HepG2 (cell line): ENCODE results near the gene PRR15L. TPM values are rescaled to one million over a fixed set of nuclear protein-coding genes. Genes with fewer than 3 reads are reported as not detected.
A peak's percentile ranks its signal among the peaks of the same experiment; 100 is the strongest.

Experiments
- CBX1 ChIP-seq: IDR thresholded peaks from one replicate; pipeline ENCODE4 v1.6.1; 2016; ENCODE audit warnings: antibody characterized with exemption, low read depth
- EZH2 ChIP-seq: conservative IDR thresholded peaks from 2 replicates; pipeline ENCODE4 v1.6.1; 2012; ENCODE audit warnings: mild to moderate bottlenecking, low read depth, low read length, moderate library complexity
- HNRNPL ChIP-seq: fragments of 200-400 bp; formaldehyde crosslinking; IDR thresholded peaks from 2 replicates; pipeline ENCODE4 v1.6.1; 2017; ENCODE audit warnings: mild to moderate bottlenecking, low read depth, low read length
- IKZF1 ChIP-seq: fragments of 450-650 bp; IDR thresholded peaks from 2 replicates; pipeline ENCODE4 v1.7.1; 2016
- RBM22 ChIP-seq: fragments of 200-400 bp; formaldehyde crosslinking; optimal IDR thresholded peaks from 2 replicates; pipeline ENCODE3; 2017; ENCODE audit warnings: mild to moderate bottlenecking, low read length, moderate library complexity
- SSRP1 ChIP-seq: IDR thresholded peaks from 2 replicates; pipeline ENCODE4 v1.6.1; 2016; ENCODE audit warnings: control low read depth
- TCF7L2 ChIP-seq: IDR thresholded peaks from 2 replicates; pipeline ENCODE4 v1.6.1; 2011; ENCODE audit warnings: mild to moderate bottlenecking, low read depth, low read length, moderate library complexity
- TEF ChIP-seq: sonication (generic); formaldehyde crosslinking; IDR thresholded peaks from 2 replicates; pipeline ENCODE4 v1.5.0; 2020; ENCODE audit warnings: missing genetic modification reagents
- THAP7 ChIP-seq: sonication (generic); formaldehyde crosslinking; IDR thresholded peaks from 2 replicates; pipeline ENCODE4 v1.8.1; 2023; ENCODE audit warnings: mild to moderate bottlenecking, missing genetic modification reagents
- TP53 ChIP-seq: sonication (generic); formaldehyde crosslinking; conservative IDR thresholded peaks from 2 replicates; pipeline ENCODE4 v1.4.0; 2020; ENCODE audit warnings: missing genetic modification reagents
- ZBED4 ChIP-seq: sonication (generic); formaldehyde crosslinking; IDR thresholded peaks from 2 replicates; pipeline ENCODE4 v1.4.0; 2020; ENCODE audit warnings: missing genetic modification reagents, borderline replicate concordance
- ZKSCAN1 ChIP-seq: fragments of 150-350 bp; IDR thresholded peaks from 2 replicates; pipeline ENCODE4 v1.6.1; 2014; ENCODE audit warnings: low read length
- ZMYM2 ChIP-seq: sonication (generic); formaldehyde crosslinking; IDR thresholded peaks from 2 replicates; pipeline ENCODE4 v1.8.0; 2022; ENCODE audit warnings: mild to moderate bottlenecking, missing genetic modification reagents
- ZNF354B ChIP-seq: sonication (generic); formaldehyde crosslinking; IDR thresholded peaks from 2 replicates; pipeline ENCODE4 v1.8.0; 2022; ENCODE audit warnings: mild to moderate bottlenecking, missing genetic modification reagents
- ZNF549 ChIP-seq: sonication (generic); formaldehyde crosslinking; IDR thresholded peaks from 2 replicates; pipeline ENCODE4 v1.5.0; 2020; ENCODE audit warnings: missing genetic modification reagents
- ZNF639 ChIP-seq: conservative IDR thresholded peaks from 2 replicates; pipeline ENCODE4 v1.6.1; 2018; ENCODE audit warnings: missing genetic modification reagents
- ZNF878 ChIP-seq: sonication (generic); formaldehyde crosslinking; IDR thresholded peaks from 2 replicates; pipeline ENCODE4 v1.8.1; 2023; ENCODE audit warnings: mild to moderate bottlenecking, missing genetic modification reagents, moderate library complexity
- polyA plus RNA-seq, 8 experiments: library from polyadenylated mRNA; depleted of rRNA in 3 of 8; stranded (reverse) in 7 of 8; unstranded in 1 of 8; fragments of >200 nt; fragmentation: Illumina TruSeq in 4 of 8; extraction: Trizol in 4 of 8; gene quantifications; 2 replicates each; pipeline versions ENCODE4 v1.2.1 to v1.2.3, GENCODE V29; 2011 to 2016; ENCODE audit warnings: low read depth in 4 of 8, missing spikeins in 1 of 8, mixed read lengths in 1 of 8; ENCODE audit not compliant: insufficient read depth in 1 of 8
- total RNA-seq, 5 experiments: library from RNA; depleted of rRNA; stranded (reverse); fragments of >200 nt; fragmentation: Illumina TruSeq; extraction: Trizol; gene quantifications; 2 replicates each; pipeline ENCODE4 v1.2.3, GENCODE V29; 2016; ENCODE audit warnings: low read depth in 1 of 5
- TF ChIP-seq, protein P1 (sequence below), 2 experiments: IDR thresholded peaks; 2 replicates each; pipeline ENCODE4 v1.6.1; 2011 to 2012; ENCODE audit warnings: low read length in 2 of 2, borderline replicate concordance in 1 of 2, low read depth in 1 of 2, mild to moderate bottlenecking in 1 of 2, moderate library complexity in 1 of 2

The PRR15L gene
- total and polyA plus RNA-seq, 2 of the 13 experiments (the other 11 are each of a cell fraction or from before 2014, with no cell fraction given): 0.44 to 2.0 TPM

- TF ChIP-seq RBM22 (no peak), TCF7L2 (no peak), ZNF878 (CRISPR knock-in tag) (peak; percentile 73; the same call in 1 of the 2 replicates), IKZF1 (no peak), SSRP1 (CRISPR knock-in tag) (no peak; the same call in 1 of the 2 replicates), ZKSCAN1 (no peak), ZMYM2 (CRISPR knock-in tag) (peak; percentile 75; the same call in 1 of the 2 replicates), TEF (CRISPR knock-in tag) (no peak), THAP7 (no peak; the same call in 1 of the 2 replicates), CBX1 (peak; percentile 83), ZNF549 (no peak), ZNF639 (CRISPR knock-in tag) (no peak; the same call in none of the 2 replicates), ZBED4 (peak; percentile 82), ZNF354B (CRISPR knock-in tag) (peak; percentile 74), TP53 (CRISPR knock-in tag) (0 out of 2 replicates have a peak, but pooled peaks have one; percentile 25), EZH2 (no peak), HNRNPL (peak; percentile 92; the same call in 1 of the 2 replicates)
- TF ChIP-seq, protein P1, sequence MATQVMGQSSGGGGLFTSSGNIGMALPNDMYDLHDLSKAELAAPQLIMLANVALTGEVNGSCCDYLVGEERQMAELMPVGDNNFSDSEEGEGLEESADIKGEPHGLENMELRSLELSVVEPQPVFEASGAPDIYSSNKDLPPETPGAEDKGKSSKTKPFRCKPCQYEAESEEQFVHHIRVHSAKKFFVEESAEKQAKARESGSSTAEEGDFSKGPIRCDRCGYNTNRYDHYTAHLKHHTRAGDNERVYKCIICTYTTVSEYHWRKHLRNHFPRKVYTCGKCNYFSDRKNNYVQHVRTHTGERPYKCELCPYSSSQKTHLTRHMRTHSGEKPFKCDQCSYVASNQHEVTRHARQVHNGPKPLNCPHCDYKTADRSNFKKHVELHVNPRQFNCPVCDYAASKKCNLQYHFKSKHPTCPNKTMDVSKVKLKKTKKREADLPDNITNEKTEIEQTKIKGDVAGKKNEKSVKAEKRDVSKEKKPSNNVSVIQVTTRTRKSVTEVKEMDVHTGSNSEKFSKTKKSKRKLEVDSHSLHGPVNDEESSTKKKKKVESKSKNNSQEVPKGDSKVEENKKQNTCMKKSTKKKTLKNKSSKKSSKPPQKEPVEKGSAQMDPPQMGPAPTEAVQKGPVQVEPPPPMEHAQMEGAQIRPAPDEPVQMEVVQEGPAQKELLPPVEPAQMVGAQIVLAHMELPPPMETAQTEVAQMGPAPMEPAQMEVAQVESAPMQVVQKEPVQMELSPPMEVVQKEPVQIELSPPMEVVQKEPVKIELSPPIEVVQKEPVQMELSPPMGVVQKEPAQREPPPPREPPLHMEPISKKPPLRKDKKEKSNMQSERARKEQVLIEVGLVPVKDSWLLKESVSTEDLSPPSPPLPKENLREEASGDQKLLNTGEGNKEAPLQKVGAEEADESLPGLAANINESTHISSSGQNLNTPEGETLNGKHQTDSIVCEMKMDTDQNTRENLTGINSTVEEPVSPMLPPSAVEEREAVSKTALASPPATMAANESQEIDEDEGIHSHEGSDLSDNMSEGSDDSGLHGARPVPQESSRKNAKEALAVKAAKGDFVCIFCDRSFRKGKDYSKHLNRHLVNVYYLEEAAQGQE (IDR thresholded peaks at IDR 0.05; ENCODE audit: borderline replicate concordance in 1 of 2, low read depth in 1 of 2, low read length in 2 of 2): peak in 1 of 2 experiments; percentile 32; a peak in 1 of 4 replicates
Measured at GRCh38 chr17:47970725-47971499, 13.2 kb upstream of the PRR15L start, which contains the start of gene CDK5RAP3 (continued).
